ENCODE measurements around the gene FOXC1. TPM values are rescaled to one million over a fixed set of nuclear protein-coding genes. Genes with fewer than 3 reads are reported as not detected.

FOXC1 gene
- total and polyA plus RNA-seq, 2 of the 13 experiments (the other 11 are each of a cell fraction or from before 2014, with no cell fraction given) = 0.44 to 0.55 TPM

DNA sequence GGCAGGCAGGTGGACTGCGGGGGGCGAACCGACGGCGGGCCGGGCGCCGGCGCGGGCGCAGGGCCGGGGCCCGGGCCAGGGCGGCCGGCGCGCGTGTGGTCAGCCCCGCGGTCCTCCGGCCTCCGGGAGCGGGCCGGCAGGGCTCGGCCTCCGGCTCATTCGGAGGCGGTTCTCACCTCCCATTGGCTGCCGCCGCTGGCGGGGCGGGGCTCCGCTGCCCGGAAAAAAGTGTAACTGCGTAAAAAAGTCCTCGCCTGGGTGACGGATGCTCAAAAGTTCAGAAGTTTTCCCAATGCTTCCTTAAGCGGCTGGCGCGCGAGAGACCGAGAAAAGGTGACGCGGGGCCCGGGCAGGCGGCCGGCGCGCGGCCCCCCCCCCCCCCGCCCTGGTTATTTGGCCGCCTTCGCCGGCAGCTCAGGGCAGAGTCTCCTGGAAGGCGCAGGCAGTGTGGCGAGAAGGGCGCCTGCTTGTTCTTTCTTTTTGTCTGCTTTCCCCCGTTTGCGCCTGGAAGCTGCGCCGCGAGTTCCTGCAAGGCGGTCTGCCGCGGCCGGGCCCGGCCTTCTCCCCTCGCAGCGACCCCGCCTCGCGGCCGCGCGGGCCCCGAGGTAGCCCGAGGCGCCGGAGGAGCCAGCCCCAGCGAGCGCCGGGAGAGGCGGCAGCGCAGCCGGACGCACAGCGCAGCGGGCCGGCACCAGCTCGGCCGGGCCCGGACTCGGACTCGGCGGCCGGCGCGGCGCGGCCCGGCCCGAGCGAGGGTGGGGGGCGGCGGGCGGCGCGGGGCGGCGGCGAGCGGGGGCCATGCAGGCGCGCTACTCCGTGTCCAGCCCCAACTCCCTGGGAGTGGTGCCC, at the start of gene FOXC1 (continued):
- TF ChIP-seq ZNF564 (CRISPR knock-in tag; IDR thresholded peaks at IDR 0.05) (no peak), ZNF101 (CRISPR knock-in tag; IDR thresholded peaks at IDR 0.05; ENCODE audit: borderline replicate concordance, low read depth) (no peak), ASH2L (IDR thresholded peaks at IDR 0.05; ENCODE audit: insufficient read length, low read depth, low read length) (no peak), ZNF547 (CRISPR knock-in tag; IDR thresholded peaks at IDR 0.05) (no peak), ZNF354B (CRISPR knock-in tag; IDR thresholded peaks at IDR 0.05) (no peak), ZSCAN22 (CRISPR knock-in tag; IDR thresholded peaks at IDR 0.05) (no peak), PITX1 (CRISPR knock-in tag; IDR thresholded peaks at IDR 0.05) (no peak), ETV6 (CRISPR knock-in tag; conservative IDR thresholded peaks at IDR 0.05) (no peak), ZKSCAN8 (CRISPR knock-in tag; IDR thresholded peaks at IDR 0.05; ENCODE audit: borderline replicate concordance) (no peak), ZSCAN9 (CRISPR knock-in tag; IDR thresholded peaks at IDR 0.05; ENCODE audit: borderline replicate concordance) (0 out of 2 replicates have a peak, but pooled peaks have one; percentile 18), HDAC2 (CRISPR knock-in tag; IDR thresholded peaks at IDR 0.05) (no peak), ZEB1 (IDR thresholded peaks at IDR 0.05; ENCODE audit: insufficient replicate concordance, low read depth) (no peak), MBNL3 (CRISPR knock-in tag; conservative IDR thresholded peaks at IDR 0.05) (no peak), HDAC1 (CRISPR knock-in tag; IDR thresholded peaks at IDR 0.05) (no peak)
- TF ChIP-seq, protein P1, sequence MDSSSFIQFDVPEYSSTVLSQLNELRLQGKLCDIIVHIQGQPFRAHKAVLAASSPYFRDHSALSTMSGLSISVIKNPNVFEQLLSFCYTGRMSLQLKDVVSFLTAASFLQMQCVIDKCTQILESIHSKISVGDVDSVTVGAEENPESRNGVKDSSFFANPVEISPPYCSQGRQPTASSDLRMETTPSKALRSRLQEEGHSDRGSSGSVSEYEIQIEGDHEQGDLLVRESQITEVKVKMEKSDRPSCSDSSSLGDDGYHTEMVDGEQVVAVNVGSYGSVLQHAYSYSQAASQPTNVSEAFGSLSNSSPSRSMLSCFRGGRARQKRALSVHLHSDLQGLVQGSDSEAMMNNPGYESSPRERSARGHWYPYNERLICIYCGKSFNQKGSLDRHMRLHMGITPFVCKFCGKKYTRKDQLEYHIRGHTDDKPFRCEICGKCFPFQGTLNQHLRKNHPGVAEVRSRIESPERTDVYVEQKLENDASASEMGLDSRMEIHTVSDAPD (CRISPR knock-in tag; IDR thresholded peaks at IDR 0.05) = no peak
- TF ChIP-seq, protein P2, sequence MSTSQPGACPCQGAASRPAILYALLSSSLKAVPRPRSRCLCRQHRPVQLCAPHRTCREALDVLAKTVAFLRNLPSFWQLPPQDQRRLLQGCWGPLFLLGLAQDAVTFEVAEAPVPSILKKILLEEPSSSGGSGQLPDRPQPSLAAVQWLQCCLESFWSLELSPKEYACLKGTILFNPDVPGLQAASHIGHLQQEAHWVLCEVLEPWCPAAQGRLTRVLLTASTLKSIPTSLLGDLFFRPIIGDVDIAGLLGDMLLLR (CRISPR knock-in tag; IDR thresholded peaks at IDR 0.05) = no peak
- TF ChIP-seq, protein P3, sequence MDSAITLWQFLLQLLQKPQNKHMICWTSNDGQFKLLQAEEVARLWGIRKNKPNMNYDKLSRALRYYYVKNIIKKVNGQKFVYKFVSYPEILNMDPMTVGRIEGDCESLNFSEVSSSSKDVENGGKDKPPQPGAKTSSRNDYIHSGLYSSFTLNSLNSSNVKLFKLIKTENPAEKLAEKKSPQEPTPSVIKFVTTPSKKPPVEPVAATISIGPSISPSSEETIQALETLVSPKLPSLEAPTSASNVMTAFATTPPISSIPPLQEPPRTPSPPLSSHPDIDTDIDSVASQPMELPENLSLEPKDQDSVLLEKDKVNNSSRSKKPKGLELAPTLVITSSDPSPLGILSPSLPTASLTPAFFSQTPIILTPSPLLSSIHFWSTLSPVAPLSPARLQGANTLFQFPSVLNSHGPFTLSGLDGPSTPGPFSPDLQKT (CRISPR knock-in tag; IDR thresholded peaks at IDR 0.05; ENCODE audit: borderline replicate concordance) = no peak

Measured in HepG2 (cell line).